IPS DF 4.7 (cell line): ENCODE measurements around the gene SYCN.

ENCODE experiments used
- DNase-seq: peaks from one replicate; pipeline ENCODE4 v3.0.0-alpha.2; 2013; ENCODE audit warnings: low spot score; ENCODE audit errors: extremely low read depth

The SYCN gene

GRCh38 chr19:39171479-39172465, 32.3 kb downstream of the SYCN start:
- no peak for DNase-seq

GRCh38 chr19:39170386-39171231, 33.5 kb downstream of the SYCN start:
- DNase-seq, result no peak

- no peak for DNase-seq
These were observed 34.8 kb downstream of the SYCN start for GRCh38 chr19:39169143-39169810.

GRCh38 chr19:39168258-39169142, 35.6 kb downstream of the SYCN start:
- no peak for DNase-seq

GRCh38 chr19:39167461-39168257, 36.4 kb downstream of the SYCN start:
- DNase-seq, result no peak

GRCh38 chr19:39166571-39167391, 37.3 kb downstream of the SYCN start:
- no peak for DNase-seq

- DNase-seq, result no peak
These were observed 38.2 kb downstream of the SYCN start for GRCh38 chr19:39165857-39166256.

GRCh38 chr19:39164289-39164688, 39.8 kb downstream of the SYCN start:
- DNase-seq, result no peak

- DNase-seq, result no peak
These were observed 40.4 kb downstream of the SYCN start for GRCh38 chr19:39163621-39164020.

- no peak for DNase-seq
These were observed 41.5 kb downstream of the SYCN start for GRCh38 chr19:39162441-39163043.

GRCh38 chr19:39160889-39161672, 43.0 kb downstream of the SYCN start:
- no peak for DNase-seq

GRCh38 chr19:39160523-39160861, 43.6 kb downstream of the SYCN start:
- DNase-seq, result no peak

GRCh38 chr19:39158646-39159260, 45.3 kb downstream of the SYCN start:
- no peak for DNase-seq

GRCh38 chr19:39157997-39158389, 46.1 kb downstream of the SYCN start:
- DNase-seq, result no peak

- DNase-seq, result no peak
These were observed 46.6 kb downstream of the SYCN start for GRCh38 chr19:39157275-39157996.

GRCh38 chr19:39156326-39157230, 47.5 kb downstream of the SYCN start:
- no peak for DNase-seq
